Stimulated activated CD4-positive, alpha-beta T cell treated with anti-CD3 and anti-CD28 coated beads, Interleukin-1b, Interleukin-23, amount 100 ng/mL, for 48 hours (primary cell): Measurements from ENCODE around the gene MEIS1.

ENCODE experiments used
- DNase-seq: peaks from one replicate; pipeline ENCODE4 v3.0.0-alpha.2; 2020

Gene MEIS1

GRCh38 chr2:66512626-66513025 lies 77.7 kb downstream of the MEIS1 start:
- no peak for DNase-seq

GRCh38 chr2:66515743-66516142 lies 80.8 kb downstream of the MEIS1 start:
- DNase-seq: no peak

- no peak for DNase-seq
Observed at GRCh38 chr2:66516499-66516898, 81.6 kb downstream of the MEIS1 start.

- DNase-seq: no peak
Observed at GRCh38 chr2:66517772-66518171, 82.8 kb downstream of the MEIS1 start.

GRCh38 chr2:66519264-66519843 lies 84.4 kb downstream of the MEIS1 start:
- DNase-seq: no peak

- DNase-seq: no peak
Observed at GRCh38 chr2:66521291-66521922, 86.5 kb downstream of the MEIS1 start.

GRCh38 chr2:66522611-66523376 lies 87.9 kb downstream of the MEIS1 start:
- no peak for DNase-seq

GRCh38 chr2:66523377-66523969 lies 88.5 kb downstream of the MEIS1 start:
- DNase-seq: no peak

- DNase-seq: no peak
Observed at GRCh38 chr2:66523990-66524389, 89.1 kb downstream of the MEIS1 start.

GRCh38 chr2:66525606-66526005 lies 90.7 kb downstream of the MEIS1 start:
- DNase-seq: no peak

DNA sequence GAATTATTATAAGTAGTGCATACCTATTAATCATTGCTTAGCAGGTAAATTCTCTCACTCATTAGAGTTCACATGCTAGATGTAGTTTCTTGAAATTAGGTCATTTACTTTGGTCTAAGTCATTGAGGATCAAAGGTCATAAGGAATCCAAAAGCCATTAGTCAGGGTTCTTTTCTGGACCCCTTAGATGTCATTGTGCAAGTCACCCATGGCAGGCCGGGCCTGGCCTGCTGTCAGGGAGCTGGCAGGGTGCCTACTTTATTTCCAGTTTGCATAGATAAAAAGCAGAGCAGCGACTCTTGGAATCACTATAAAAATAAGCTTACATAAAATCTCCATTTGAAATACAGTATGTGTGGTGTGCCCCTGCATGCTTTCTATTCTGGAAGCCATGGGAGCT lies 91.3 kb downstream of the MEIS1 start:
- no peak for DNase-seq

DNA sequence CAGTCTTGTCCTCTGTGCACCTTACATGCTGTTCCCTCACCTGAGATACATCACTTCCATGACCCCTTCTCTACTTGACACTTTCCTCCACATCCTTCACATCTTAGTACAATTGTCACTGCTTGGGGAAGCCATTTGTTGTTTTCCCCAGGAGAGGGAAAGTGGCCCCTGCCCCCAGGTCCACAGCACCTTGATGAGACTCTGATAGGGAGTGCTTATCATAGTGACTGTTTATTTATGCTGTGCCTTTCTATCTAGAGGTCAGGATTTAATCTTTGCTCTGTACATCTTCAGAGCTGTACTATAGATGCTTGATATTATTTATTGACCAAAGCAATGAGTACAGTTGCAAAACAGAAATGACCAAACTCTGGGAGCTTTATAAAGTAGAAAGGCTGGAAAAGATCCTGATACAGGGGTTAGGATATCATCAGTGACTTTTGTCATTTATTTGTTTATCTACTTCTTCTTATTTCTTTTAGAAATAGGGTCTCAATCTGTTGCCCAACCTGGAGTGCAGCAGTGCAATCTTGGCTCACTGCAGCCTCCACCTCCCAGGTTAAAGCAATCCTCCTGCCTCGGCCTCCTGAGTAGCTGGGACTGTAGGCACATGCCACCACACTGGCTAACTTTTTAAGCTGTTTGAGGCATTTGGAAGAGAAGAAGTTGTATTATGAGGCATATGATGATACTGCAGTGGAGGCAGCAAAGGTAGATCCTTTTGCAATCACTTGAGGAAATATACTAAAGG lies 94.2 kb downstream of the MEIS1 start:
- DNase-seq: no peak

DNA sequence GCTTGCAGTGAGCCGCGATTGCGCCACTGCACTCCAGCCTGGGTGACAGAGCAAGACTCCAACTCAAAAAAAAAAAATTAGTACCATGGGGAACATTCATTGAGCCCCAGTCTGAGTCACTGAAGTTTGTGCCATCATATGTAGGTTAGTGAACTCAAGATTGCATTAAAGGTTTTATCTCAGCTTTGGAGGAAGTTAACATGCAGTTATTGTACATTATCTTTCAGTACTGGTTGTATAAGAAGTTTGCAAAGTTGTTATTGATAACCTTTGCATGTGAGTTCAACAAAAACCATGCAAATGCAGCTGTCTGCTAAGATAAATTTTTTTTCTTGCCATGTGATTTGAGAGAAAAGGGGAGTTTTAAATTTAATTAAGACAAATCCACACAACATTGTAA lies 95.7 kb downstream of the MEIS1 start:
- DNase-seq: no peak

- no peak for DNase-seq
Observed at GRCh38 chr2:66531155-66531554, 96.2 kb downstream of the MEIS1 start.

DNA sequence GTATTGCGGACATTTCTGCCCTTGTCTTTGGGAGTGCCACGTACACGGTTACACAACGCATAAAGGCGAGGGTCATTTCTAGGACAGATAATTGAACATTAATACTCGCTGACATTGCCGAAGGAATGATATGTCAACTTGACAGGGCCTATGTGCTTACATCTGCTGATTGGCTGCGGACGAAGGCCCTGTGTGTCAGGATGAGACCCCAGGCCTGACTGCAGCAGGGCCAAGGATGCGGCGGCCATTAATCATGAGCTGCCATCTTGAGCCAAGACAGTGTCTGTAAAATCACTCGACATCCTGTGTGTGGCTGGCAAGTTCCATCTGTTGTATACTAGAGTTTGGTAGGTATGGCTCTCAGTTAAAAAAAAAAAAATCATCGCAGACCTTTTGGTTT lies 96.6 kb downstream of the MEIS1 start:
- no peak for DNase-seq

GRCh38 chr2:66532972-66533868 lies 98.3 kb downstream of the MEIS1 start:
- DNase-seq: no peak

GRCh38 chr2:66534461-66534860 lies 99.5 kb downstream of the MEIS1 start:
- DNase-seq: no peak

- no peak for DNase-seq
Observed at GRCh38 chr2:66535574-66536289, 100.8 kb downstream of the MEIS1 start.

DNA sequence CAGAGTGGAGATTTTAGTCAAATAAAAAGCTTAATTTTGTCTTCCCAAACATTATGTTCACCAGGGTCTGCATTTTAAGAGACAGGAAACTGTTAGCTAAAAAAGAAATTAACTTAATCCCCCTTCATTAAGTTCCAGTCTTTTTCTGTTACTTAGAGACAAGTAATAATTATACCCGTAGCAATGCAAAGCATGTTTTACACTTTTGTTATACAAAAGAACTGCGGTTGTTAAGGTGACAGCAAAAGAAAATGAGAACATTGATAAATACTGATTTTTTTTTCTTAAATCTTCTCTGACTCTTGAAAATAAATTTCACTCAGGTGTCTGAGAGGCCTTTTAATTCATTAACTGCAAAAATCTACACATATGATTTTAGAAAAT lies 101.4 kb downstream of the MEIS1 start:
- DNase-seq: no peak

- no peak for DNase-seq
Observed at GRCh38 chr2:66536997-66537396, 102.1 kb downstream of the MEIS1 start.

DNA sequence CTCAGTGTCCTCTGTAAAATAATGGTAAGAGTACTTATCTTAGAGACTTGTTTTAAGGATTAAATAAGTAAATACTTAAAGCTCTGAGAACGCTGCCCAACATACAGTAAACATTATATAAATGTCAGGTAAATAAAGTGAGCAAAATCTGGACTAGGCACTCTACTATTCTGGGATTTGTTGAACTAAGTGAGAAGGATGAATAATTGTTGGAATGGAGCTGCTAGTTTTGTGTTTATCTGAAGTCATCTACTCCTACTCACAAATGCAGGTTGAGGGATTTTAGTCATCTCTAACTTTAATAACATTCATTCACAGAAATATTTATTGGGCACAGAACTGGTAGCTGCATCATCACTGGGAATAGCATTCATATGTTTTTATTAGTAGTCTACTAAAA lies 103.4 kb downstream of the MEIS1 start:
- no peak for DNase-seq

- DNase-seq: no peak
Observed at GRCh38 chr2:66539452-66539851, 104.5 kb downstream of the MEIS1 start.
